HepG2 (cell line): ENCODE results near the gene NOS1AP. TPM values are rescaled to one million over a fixed set of nuclear protein-coding genes. Genes with fewer than 3 reads are reported as not detected.
A peak's percentile ranks its signal among the peaks of the same experiment; 100 is the strongest.

Source experiments
- CBFB ChIP-seq: sonication (generic); formaldehyde crosslinking; IDR thresholded peaks from 2 replicates; pipeline ENCODE4 v1.4.0; 2020; ENCODE audit warnings: missing genetic modification reagents
- GABPA ChIP-seq, 2 experiments: IDR thresholded peaks; 2 replicates each; pipeline ENCODE4 v1.6.1; 2011 to 2016; ENCODE audit warnings: low read depth in 2 of 2, low read length in 1 of 2, missing biosample characterization in 1 of 2, missing genetic modification characterization in 1 of 2
- NCOR1 ChIP-seq: fragments of 200-600 bp; sonication (generic); IDR thresholded peaks from 2 replicates; pipeline ENCODE4 v1.7.0; 2017; ENCODE audit warnings: antibody characterized with exemption, low read length, borderline replicate concordance
- NONO ChIP-seq, 2 experiments: fragments of 450-650 bp in 1 of 2; sonication (generic) in 1 of 2; formaldehyde crosslinking in 1 of 2; IDR thresholded peaks in 1 of 2; conservative IDR thresholded peaks in 1 of 2; 2 replicates each; pipeline versions ENCODE4 v1.6.1 to v1.8.0; 2017 to 2022; ENCODE audit warnings: mild to moderate bottlenecking in 1 of 2, missing genetic modification reagents in 1 of 2, moderate library complexity in 1 of 2
- SETDB1 ChIP-seq: sonication (generic); formaldehyde crosslinking; IDR thresholded peaks from 2 replicates; pipeline ENCODE4 v1.5.1; 2020; ENCODE audit warnings: missing genetic modification reagents, mild to moderate bottlenecking, borderline replicate concordance
- ZNF431 ChIP-seq: sonication (generic); formaldehyde crosslinking; IDR thresholded peaks from 2 replicates; pipeline ENCODE4 v1.9.0; 2022; ENCODE audit warnings: missing genetic modification reagents, low read depth, mild to moderate bottlenecking, borderline replicate concordance
- ZNF556 ChIP-seq: sonication (generic); formaldehyde crosslinking; IDR thresholded peaks from 2 replicates; pipeline ENCODE4 v1.4.0; 2020; ENCODE audit warnings: mild to moderate bottlenecking, missing genetic modification reagents, borderline replicate concordance
- ZNF678 ChIP-seq: sonication (generic); formaldehyde crosslinking; IDR thresholded peaks from 2 replicates; pipeline ENCODE4 v1.4.0; 2020; ENCODE audit warnings: mild to moderate bottlenecking, missing genetic modification reagents
- ZSCAN20 ChIP-seq: sonication (generic); formaldehyde crosslinking; IDR thresholded peaks from 2 replicates; pipeline ENCODE4 v1.4.0; 2020; ENCODE audit warnings: missing genetic modification reagents, mild to moderate bottlenecking, borderline replicate concordance
- polyA plus RNA-seq, 8 experiments: library from polyadenylated mRNA; depleted of rRNA in 3 of 8; stranded (reverse) in 7 of 8; unstranded in 1 of 8; fragments of >200 nt; fragmentation: Illumina TruSeq in 4 of 8; extraction: Trizol in 4 of 8; gene quantifications; 2 replicates each; pipeline versions ENCODE4 v1.2.1 to v1.2.3, GENCODE V29; 2011 to 2016; ENCODE audit warnings: low read depth in 4 of 8, missing spikeins in 1 of 8, mixed read lengths in 1 of 8; ENCODE audit not compliant: insufficient read depth in 1 of 8
- total RNA-seq, 5 experiments: library from RNA; depleted of rRNA; stranded (reverse); fragments of >200 nt; fragmentation: Illumina TruSeq; extraction: Trizol; gene quantifications; 2 replicates each; pipeline ENCODE4 v1.2.3, GENCODE V29; 2016; ENCODE audit warnings: low read depth in 1 of 5
- TF ChIP-seq, protein P1 (sequence below): sonication (generic); formaldehyde crosslinking; IDR thresholded peaks from one replicate; pipeline ENCODE4 v1.5.1; 2020; ENCODE audit warnings: mild to moderate bottlenecking, missing genetic modification reagents; ENCODE audit errors: not compliant biosample characterization
- TF ChIP-seq, protein P2 (sequence below): sonication (generic); formaldehyde crosslinking; IDR thresholded peaks from 2 replicates; pipeline ENCODE4 v1.9.0; 2022; ENCODE audit warnings: missing genetic modification reagents, mild to moderate bottlenecking, borderline replicate concordance
- TF ChIP-seq, protein P3 (sequence below): sonication (generic); formaldehyde crosslinking; IDR thresholded peaks from 2 replicates; pipeline ENCODE4 v1.4.0; 2020; ENCODE audit warnings: missing genetic modification reagents

NOS1AP gene
- total and polyA plus RNA-seq, 2 of the 13 experiments (the other 11 are each of a cell fraction or from before 2014, with no cell fraction given): 2.0 to 3.3 TPM

DNA sequence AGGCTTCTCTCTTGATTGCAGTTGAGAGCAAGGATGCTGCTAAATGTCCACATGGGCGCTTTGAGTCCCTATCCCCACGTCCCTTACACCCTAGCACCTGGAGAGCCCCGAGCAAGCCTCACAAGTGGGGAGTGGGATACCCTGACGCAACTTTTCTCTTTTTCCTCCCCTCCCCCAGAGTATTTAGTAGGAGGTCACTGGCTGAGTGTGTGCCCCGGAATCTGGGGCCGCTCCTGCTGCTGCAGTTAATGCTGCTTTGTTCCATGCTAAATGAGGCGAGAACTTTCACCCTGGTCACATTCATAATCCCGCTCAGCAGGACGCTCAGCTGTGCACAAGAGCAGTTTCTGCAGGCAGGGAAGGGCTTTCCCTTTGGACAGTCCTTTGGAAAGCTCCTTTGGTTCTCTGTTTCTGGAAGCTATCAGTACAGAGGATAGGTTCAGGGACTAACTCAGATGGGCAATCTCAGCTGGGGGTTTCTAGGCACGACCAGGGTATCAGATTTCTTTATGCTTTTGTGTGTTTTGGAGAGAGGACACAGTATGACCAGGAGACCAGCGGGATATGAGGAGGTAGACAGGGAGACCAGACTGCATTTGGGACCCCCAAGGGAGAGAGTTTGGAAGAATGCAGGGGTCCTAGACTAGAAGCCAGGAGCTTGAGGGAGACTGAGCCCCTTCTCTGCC lies 75.9 kb downstream of the NOS1AP start (continued):
- TF ChIP-seq, protein P1, sequence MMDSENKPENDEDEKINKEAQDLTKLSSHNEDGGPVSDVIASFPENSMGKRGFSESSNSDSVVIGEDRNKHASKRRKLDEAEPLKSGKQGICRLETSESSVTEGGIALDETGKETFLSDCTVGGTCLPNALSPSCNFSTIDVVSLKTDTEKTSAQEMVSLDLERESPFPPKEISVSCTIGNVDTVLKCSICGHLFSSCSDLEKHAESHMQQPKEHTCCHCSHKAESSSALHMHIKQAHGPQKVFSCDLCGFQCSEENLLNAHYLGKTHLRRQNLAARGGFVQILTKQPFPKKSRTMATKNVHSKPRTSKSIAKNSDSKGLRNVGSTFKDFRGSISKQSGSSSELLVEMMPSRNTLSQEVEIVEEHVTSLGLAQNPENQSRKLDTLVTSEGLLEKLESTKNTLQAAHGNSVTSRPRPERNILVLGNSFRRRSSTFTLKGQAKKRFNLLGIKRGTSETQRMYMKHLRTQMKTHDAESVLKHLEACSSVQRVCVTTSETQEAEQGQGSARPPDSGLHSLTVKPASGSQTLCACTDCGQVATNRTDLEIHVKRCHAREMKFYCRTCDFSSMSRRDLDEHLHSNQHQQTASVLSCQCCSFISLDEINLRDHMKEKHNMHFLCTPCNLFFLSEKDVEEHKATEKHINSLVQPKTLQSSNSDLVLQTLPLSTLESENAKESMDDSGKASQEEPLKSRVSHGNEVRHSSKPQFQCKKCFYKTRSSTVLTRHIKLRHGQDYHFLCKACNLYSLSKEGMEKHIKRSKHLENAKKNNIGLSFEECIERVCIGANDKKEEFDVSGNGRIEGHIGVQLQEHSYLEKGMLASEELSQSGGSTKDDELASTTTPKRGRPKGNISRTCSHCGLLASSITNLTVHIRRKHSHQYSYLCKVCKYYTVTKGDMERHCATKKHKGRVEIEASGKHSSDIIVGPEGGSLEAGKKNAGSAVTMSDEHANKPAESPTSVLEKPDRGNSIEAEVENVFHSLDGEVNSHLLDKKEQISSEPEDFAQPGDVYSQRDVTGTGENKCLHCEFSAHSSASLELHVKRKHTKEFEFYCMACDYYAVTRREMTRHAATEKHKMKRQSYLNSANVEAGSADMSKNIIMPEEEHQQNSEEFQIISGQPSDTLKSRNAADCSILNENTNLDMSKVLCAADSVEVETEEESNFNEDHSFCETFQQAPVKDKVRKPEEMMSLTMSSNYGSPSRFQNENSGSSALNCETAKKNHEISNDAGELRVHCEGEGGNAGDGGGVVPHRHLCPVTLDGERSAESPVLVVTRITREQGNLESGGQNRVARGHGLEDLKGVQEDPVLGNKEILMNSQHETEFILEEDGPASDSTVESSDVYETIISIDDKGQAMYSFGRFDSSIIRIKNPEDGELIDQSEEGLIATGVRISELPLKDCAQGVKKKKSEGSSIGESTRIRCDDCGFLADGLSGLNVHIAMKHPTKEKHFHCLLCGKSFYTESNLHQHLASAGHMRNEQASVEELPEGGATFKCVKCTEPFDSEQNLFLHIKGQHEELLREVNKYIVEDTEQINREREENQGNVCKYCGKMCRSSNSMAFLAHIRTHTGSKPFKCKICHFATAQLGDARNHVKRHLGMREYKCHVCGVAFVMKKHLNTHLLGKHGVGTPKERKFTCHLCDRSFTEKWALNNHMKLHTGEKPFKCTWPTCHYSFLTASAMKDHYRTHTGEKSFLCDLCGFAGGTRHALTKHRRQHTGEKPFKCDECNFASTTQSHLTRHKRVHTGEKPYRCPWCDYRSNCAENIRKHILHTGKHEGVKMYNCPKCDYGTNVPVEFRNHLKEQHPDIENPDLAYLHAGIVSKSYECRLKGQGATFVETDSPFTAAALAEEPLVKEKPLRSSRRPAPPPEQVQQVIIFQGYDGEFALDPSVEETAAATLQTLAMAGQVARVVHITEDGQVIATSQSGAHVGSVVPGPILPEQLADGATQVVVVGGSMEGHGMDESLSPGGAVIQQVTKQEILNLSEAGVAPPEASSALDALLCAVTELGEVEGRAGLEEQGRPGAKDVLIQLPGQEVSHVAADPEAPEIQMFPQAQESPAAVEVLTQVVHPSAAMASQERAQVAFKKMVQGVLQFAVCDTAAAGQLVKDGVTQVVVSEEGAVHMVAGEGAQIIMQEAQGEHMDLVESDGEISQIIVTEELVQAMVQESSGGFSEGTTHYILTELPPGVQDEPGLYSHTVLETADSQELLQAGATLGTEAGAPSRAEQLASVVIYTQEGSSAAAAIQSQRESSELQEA (CRISPR knock-in tag): no peak
- TF ChIP-seq, protein P2, sequence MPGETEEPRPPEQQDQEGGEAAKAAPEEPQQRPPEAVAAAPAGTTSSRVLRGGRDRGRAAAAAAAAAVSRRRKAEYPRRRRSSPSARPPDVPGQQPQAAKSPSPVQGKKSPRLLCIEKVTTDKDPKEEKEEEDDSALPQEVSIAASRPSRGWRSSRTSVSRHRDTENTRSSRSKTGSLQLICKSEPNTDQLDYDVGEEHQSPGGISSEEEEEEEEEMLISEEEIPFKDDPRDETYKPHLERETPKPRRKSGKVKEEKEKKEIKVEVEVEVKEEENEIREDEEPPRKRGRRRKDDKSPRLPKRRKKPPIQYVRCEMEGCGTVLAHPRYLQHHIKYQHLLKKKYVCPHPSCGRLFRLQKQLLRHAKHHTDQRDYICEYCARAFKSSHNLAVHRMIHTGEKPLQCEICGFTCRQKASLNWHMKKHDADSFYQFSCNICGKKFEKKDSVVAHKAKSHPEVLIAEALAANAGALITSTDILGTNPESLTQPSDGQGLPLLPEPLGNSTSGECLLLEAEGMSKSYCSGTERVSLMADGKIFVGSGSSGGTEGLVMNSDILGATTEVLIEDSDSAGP (CRISPR knock-in tag): no peak
- TF ChIP-seq ZNF556 (CRISPR knock-in tag) (0 out of 2 replicates have a peak, but pooled peaks have one; percentile 62), NONO (IDR thresholded peaks at IDR 0.05) (no peak), NONO (CRISPR knock-in tag; conservative IDR thresholded peaks at IDR 0.05) (peak; percentile 70; the same call in 1 of the 2 replicates), NCOR1 (no peak; the same call in 1 of the 2 replicates), SETDB1 (no peak), ZNF431 (no peak), ZSCAN20 (CRISPR knock-in tag) (0 out of 2 replicates have a peak, but pooled peaks have one; percentile 23), ZNF678 (CRISPR knock-in tag) (no peak), CBFB (CRISPR knock-in tag) (no peak), GABPA (IDR thresholded peaks at IDR 0.05; ENCODE audit: low read depth, low read length) (no peak), GABPA (CRISPR knock-in tag; IDR thresholded peaks at IDR 0.05; ENCODE audit: low read depth) (no peak)
- TF ChIP-seq, protein P3, sequence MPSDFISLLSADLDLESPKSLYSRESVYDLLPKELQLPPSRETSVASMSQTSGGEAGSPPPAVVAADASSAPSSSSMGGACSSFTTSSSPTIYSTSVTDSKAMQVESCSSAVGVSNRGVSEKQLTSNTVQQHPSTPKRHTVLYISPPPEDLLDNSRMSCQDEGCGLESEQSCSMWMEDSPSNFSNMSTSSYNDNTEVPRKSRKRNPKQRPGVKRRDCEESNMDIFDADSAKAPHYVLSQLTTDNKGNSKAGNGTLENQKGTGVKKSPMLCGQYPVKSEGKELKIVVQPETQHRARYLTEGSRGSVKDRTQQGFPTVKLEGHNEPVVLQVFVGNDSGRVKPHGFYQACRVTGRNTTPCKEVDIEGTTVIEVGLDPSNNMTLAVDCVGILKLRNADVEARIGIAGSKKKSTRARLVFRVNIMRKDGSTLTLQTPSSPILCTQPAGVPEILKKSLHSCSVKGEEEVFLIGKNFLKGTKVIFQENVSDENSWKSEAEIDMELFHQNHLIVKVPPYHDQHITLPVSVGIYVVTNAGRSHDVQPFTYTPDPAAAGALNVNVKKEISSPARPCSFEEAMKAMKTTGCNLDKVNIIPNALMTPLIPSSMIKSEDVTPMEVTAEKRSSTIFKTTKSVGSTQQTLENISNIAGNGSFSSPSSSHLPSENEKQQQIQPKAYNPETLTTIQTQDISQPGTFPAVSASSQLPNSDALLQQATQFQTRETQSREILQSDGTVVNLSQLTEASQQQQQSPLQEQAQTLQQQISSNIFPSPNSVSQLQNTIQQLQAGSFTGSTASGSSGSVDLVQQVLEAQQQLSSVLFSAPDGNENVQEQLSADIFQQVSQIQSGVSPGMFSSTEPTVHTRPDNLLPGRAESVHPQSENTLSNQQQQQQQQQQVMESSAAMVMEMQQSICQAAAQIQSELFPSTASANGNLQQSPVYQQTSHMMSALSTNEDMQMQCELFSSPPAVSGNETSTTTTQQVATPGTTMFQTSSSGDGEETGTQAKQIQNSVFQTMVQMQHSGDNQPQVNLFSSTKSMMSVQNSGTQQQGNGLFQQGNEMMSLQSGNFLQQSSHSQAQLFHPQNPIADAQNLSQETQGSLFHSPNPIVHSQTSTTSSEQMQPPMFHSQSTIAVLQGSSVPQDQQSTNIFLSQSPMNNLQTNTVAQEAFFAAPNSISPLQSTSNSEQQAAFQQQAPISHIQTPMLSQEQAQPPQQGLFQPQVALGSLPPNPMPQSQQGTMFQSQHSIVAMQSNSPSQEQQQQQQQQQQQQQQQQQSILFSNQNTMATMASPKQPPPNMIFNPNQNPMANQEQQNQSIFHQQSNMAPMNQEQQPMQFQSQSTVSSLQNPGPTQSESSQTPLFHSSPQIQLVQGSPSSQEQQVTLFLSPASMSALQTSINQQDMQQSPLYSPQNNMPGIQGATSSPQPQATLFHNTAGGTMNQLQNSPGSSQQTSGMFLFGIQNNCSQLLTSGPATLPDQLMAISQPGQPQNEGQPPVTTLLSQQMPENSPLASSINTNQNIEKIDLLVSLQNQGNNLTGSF (CRISPR knock-in tag): no peak
